Measurements from ENCODE around the gene CLEC20A. TPM values are rescaled to one million over a fixed set of nuclear protein-coding genes. Genes with fewer than 3 reads are reported as not detected.

The CLEC20A gene
- total and polyA plus RNA-seq, 2 donors (not counting 1 experiment from before 2014, with no cell fraction given): not detected

- no peaks in the 10 kb centered on the region for H3K79me2 ChIP-seq (ENCODE audit: control insufficient read depth, insufficient read depth, low read length)
- no peaks in the 10 kb centered on the region for H4K20me1 ChIP-seq (ENCODE audit: control insufficient read depth, extremely low read depth, insufficient read depth, low read length)
- H3K27ac ChIP-seq (ENCODE audit: insufficient read depth, low read length): peak overlapping the region; percentile 30
- H2AFZ ChIP-seq (ENCODE audit: low read length): no peak overlapping the region
- TF ChIP-seq EZH2 (IDR thresholded peaks at IDR 0.05; ENCODE audit: low read length, missing control alignments): no peak
- TF ChIP-seq, protein P1, sequence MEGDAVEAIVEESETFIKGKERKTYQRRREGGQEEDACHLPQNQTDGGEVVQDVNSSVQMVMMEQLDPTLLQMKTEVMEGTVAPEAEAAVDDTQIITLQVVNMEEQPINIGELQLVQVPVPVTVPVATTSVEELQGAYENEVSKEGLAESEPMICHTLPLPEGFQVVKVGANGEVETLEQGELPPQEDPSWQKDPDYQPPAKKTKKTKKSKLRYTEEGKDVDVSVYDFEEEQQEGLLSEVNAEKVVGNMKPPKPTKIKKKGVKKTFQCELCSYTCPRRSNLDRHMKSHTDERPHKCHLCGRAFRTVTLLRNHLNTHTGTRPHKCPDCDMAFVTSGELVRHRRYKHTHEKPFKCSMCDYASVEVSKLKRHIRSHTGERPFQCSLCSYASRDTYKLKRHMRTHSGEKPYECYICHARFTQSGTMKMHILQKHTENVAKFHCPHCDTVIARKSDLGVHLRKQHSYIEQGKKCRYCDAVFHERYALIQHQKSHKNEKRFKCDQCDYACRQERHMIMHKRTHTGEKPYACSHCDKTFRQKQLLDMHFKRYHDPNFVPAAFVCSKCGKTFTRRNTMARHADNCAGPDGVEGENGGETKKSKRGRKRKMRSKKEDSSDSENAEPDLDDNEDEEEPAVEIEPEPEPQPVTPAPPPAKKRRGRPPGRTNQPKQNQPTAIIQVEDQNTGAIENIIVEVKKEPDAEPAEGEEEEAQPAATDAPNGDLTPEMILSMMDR (conservative IDR thresholded peaks at IDR 0.05 in 1 of 2, IDR thresholded peaks at IDR 0.05 in 1 of 2; ENCODE audit: low read depth in 1 of 2, low read length in 2 of 2): no peak
- peaks cover 18% of the 10 kb centered on the region for H3K4me1 ChIP-seq (ENCODE audit: control insufficient read depth, extremely low read depth, insufficient read depth, low read length)
- no peak overlapping the region for H3K4me3 ChIP-seq (replicated peaks in 1 of 4; ENCODE audit: control extremely low read depth in 1 of 4, insufficient read depth in 1 of 4, low read depth in 3 of 4, low read length in 4 of 4)
- peak; percentile 69 to 82 for DNase-seq (ENCODE audit: low read depth in 2 of 2)
- H3K9me3 ChIP-seq (ENCODE audit: control insufficient read depth, insufficient read depth, low read depth, low read length): no peaks in the 10 kb centered on the region
- H3K36me3 ChIP-seq (ENCODE audit: control insufficient read depth, insufficient read depth, low read length): no peaks in the 10 kb centered on the region
- H3K9ac ChIP-seq (ENCODE audit: insufficient read depth, low read length): no peak overlapping the region
- H3K4me2 ChIP-seq (ENCODE audit: extremely low read depth, insufficient read depth, low read length): peak overlapping the region; percentile 30
- H3K27me3 ChIP-seq (ENCODE audit: control insufficient read depth, insufficient read depth, low read length): no peaks in the 10 kb centered on the region
These were observed 33.3 kb upstream of the CLEC20A start for GRCh38 chr1:178530037-178530402.

DNA sequence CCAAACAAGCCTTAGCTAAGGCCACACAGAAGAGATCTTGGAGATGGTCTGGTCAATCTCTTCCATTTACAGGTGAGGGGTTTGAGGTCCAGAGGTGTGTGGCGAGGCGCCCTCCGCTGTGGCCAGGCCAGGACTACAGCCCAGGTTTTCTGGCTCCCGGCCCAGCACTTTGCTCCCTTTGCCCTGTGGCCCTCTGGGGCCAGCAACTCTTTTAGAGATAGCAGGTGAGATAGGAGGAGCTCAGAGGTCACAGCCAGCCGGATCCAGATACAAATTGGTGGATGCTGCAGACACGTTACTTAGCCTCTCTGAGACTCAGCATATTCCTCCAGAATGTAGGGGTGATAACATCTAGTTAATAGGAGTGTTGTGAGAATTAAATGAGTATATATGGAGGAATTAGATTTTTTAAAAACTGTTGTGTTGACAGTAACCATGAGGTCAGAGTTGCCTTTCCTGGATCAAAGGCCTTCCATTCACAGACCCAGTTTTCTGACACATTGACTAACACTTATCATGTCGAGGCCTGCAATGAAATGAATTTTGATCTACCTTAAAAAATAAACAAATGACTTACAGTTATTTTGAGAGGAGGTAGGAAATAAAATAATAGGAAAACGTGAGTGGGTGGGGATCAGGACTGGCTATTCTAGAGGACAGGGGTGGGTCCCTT lies 32.7 kb upstream of the CLEC20A start:
- Histone ChIP-seq H3K36me3 (ENCODE audit: control insufficient read depth, insufficient read depth, low read length) (no peaks in the 10 kb centered on the region), H2AFZ (ENCODE audit: low read length) (no peak overlapping the region), H3K4me2 (ENCODE audit: extremely low read depth, insufficient read depth, low read length) (no peak overlapping the region), H4K20me1 (ENCODE audit: control insufficient read depth, extremely low read depth, insufficient read depth, low read length) (no peaks in the 10 kb centered on the region), H3K27ac (ENCODE audit: insufficient read depth, low read length) (no peak overlapping the region), H3K79me2 (ENCODE audit: control insufficient read depth, insufficient read depth, low read length) (no peaks in the 10 kb centered on the region), H3K9me3 (ENCODE audit: control insufficient read depth, insufficient read depth, low read depth, low read length) (no peaks in the 10 kb centered on the region), H3K27me3 (ENCODE audit: control insufficient read depth, insufficient read depth, low read length) (no peaks in the 10 kb centered on the region), H3K9ac (ENCODE audit: insufficient read depth, low read length) (no peak overlapping the region), H3K4me3 (replicated peaks in 1 of 4; ENCODE audit: control extremely low read depth in 1 of 4, insufficient read depth in 1 of 4, low read depth in 3 of 4, low read length in 4 of 4) (no peak overlapping the region), H3K4me1 (ENCODE audit: control insufficient read depth, extremely low read depth, insufficient read depth, low read length) (peaks cover 18% of the 10 kb centered on the region)
- TF ChIP-seq EZH2 (IDR thresholded peaks at IDR 0.05; ENCODE audit: low read length, missing control alignments): no peak
- TF ChIP-seq, protein P1 (conservative IDR thresholded peaks at IDR 0.05 in 1 of 2, IDR thresholded peaks at IDR 0.05 in 1 of 2; ENCODE audit: low read depth in 1 of 2, low read length in 2 of 2): no peak
- no peak for DNase-seq (ENCODE audit: low read depth in 2 of 2)

GRCh38 chr1:178528953-178529335 lies 32.2 kb upstream of the CLEC20A start:
- H4K20me1 ChIP-seq (ENCODE audit: control insufficient read depth, extremely low read depth, insufficient read depth, low read length): no peaks in the 10 kb centered on the region
- no peaks in the 10 kb centered on the region for H3K27me3 ChIP-seq (ENCODE audit: control insufficient read depth, insufficient read depth, low read length)
- no peaks in the 10 kb centered on the region for H3K79me2 ChIP-seq (ENCODE audit: control insufficient read depth, insufficient read depth, low read length)
- no peaks in the 10 kb centered on the region for H3K36me3 ChIP-seq (ENCODE audit: control insufficient read depth, insufficient read depth, low read length)
- H3K9ac ChIP-seq (ENCODE audit: insufficient read depth, low read length): no peak overlapping the region
- DNase-seq (ENCODE audit: low read depth in 2 of 2): no peak
- no peaks in the 10 kb centered on the region for H3K9me3 ChIP-seq (ENCODE audit: control insufficient read depth, insufficient read depth, low read depth, low read length)
- H3K4me1 ChIP-seq (ENCODE audit: control insufficient read depth, extremely low read depth, insufficient read depth, low read length): peaks cover 18% of the 10 kb centered on the region
- TF ChIP-seq EZH2 (IDR thresholded peaks at IDR 0.05; ENCODE audit: low read length, missing control alignments): no peak
- TF ChIP-seq, protein P1 (conservative IDR thresholded peaks at IDR 0.05 in 1 of 2, IDR thresholded peaks at IDR 0.05 in 1 of 2; ENCODE audit: low read depth in 1 of 2, low read length in 2 of 2): no peak
- H2AFZ ChIP-seq (ENCODE audit: low read length): no peak overlapping the region
- H3K27ac ChIP-seq (ENCODE audit: insufficient read depth, low read length): no peak overlapping the region
- no peak overlapping the region for H3K4me3 ChIP-seq (replicated peaks in 1 of 4; ENCODE audit: control extremely low read depth in 1 of 4, insufficient read depth in 1 of 4, low read depth in 3 of 4, low read length in 4 of 4)
- no peak overlapping the region for H3K4me2 ChIP-seq (ENCODE audit: extremely low read depth, insufficient read depth, low read length)

All from fibroblast of lung (primary cell).